ENCODE data around the gene CCDC150. TPM values are rescaled to one million over a fixed set of nuclear protein-coding genes. Genes with fewer than 3 reads are reported as not detected.
A peak's percentile ranks its signal among the peaks of the same experiment; 100 is the strongest.

CCDC150 gene
- total RNA-seq, 1 experiment from 2014 or later = 29.2 TPM

DNA sequence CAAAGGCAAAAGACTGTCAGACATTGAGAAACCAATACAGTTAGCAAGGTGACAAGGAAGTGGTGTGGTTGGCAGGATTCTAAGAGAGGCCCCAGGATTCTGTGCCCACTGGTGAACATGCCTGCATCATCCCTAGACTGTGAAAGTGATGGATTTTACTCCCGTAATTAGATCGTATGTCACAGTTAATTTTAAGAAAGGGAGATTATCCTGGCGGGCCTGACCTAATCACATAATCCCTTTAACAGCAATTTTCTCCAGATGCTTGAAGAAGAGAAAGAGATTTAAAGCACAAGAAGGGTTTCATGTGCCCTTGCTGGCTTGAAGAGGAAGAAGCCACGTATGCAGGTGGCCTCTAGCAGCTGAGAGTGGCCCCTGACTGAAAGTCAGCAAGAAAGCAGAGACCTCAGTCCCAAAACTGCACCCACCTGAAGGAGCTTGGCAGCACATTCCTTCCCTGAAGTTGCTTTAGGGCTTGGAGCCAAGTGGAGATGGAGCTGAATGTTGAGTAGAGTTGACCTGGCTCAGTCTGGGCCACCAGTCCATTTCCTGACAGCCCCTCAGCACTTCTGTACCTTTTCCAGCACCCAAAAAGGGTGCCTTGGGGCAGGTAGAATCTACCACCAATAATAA lies 110.9 kb downstream of the CCDC150 start:
- ChIA-PET CTCF (interaction anchor here (0.7 to 1.8 kb wide), 18 partner anchors 9 to 672 kb away, joined by 3 to 16 read pairs (median 5); no protein-coding TSS in a partner anchor), RAD21 (ENCODE audit: low non-redundant PET in 1 of 2, low total read pairs in 2 of 2, uncharacterized antibody in 2 of 2, unreplicated experiment in 2 of 2) (no interaction called here), POLR2A (no interaction called here)
- intact Hi-C loops (cut with micrococcal nuclease) = loop anchor here (5.0 to 10.0 kb wide), 3 partner anchors 316 to 1027 kb away; no protein-coding TSS in a partner anchor
- no peak overlapping the region for H2AFZ ChIP-seq (ENCODE audit: low read depth, low read length, poor library complexity, severe bottlenecking)
- no peak overlapping the region for H3K4me3 ChIP-seq (replicated peaks in 1 of 2; ENCODE audit: low read depth in 1 of 2, low read length in 2 of 2)
- no peak overlapping the region for H3K27ac ChIP-seq (ENCODE audit: low read depth, low read length)
- H3K9ac ChIP-seq (ENCODE audit: low read length) = no peak overlapping the region
- no peak overlapping the region for H3K4me2 ChIP-seq (ENCODE audit: low read length)
- no peaks in the 10 kb centered on the region for H3K9me3 ChIP-seq (ENCODE audit: control insufficient read depth in 1 of 2, insufficient read depth in 1 of 2, low read depth in 1 of 2, low read length in 2 of 2)
- ATAC-seq (0 out of 2 replicates have a peak, but pooled peaks have one; percentile 21), DNase-seq (ENCODE audit: low read depth, low spot score) (no peak)
- H4K20me1 ChIP-seq (ENCODE audit: insufficient read depth) = no peaks in the 10 kb centered on the region
- no peaks in the 10 kb centered on the region for H3K79me2 ChIP-seq (ENCODE audit: insufficient read depth, low read length)
- BruUV-seq (replicated peaks) = no TSS peak
- H3K27me3 ChIP-seq (ENCODE audit: insufficient read depth, low read length) = no peaks in the 10 kb centered on the region
- H3K36me3 ChIP-seq (ENCODE audit: control insufficient read depth in 1 of 2, insufficient read depth in 2 of 2, low read length in 2 of 2) = no peaks in the 10 kb centered on the region
- no peaks in the 10 kb centered on the region for H3K9me2 ChIP-seq (ENCODE audit: insufficient read depth)
- H3K4me1 ChIP-seq (ENCODE audit: control insufficient read depth in 1 of 2, insufficient read depth in 2 of 2, low read length in 2 of 2) = no peaks in the 10 kb centered on the region
- TF ChIP-seq JUND (IDR thresholded peaks at IDR 0.05) (no peak), RAD21 (IDR thresholded peaks at IDR 0.05; ENCODE audit: low read depth) (no peak), SIN3A (IDR thresholded peaks at IDR 0.05; ENCODE audit: low read depth) (no peak), EZH2phosphoT487 (IDR thresholded peaks at IDR 0.05; ENCODE audit: borderline replicate concordance) (no peak), SP1 (IDR thresholded peaks at IDR 0.05; ENCODE audit: low read depth) (no peak), CEBPB (IDR thresholded peaks at IDR 0.05; ENCODE audit: low read depth) (no peak), ELF1 (IDR thresholded peaks at IDR 0.05; ENCODE audit: borderline replicate concordance, low read depth) (no peak), POLR2A (IDR thresholded peaks at IDR 0.05; ENCODE audit: borderline replicate concordance, extremely low read depth, insufficient read depth, insufficient read length) (no peak), POLR2AphosphoS5 (IDR thresholded peaks at IDR 0.05; ENCODE audit: low read depth, low read length) (no peak), ZNF274 (IDR thresholded peaks at IDR 0.05; ENCODE audit: low read depth, low read length) (no peak), EGR1 (IDR thresholded peaks at IDR 0.05; ENCODE audit: low read depth) (no peak), SRF (IDR thresholded peaks at IDR 0.05; ENCODE audit: low read depth) (no peak), FOSL1 (IDR thresholded peaks at IDR 0.05; ENCODE audit: low read depth) (no peak), YY1 (IDR thresholded peaks at IDR 0.05; ENCODE audit: extremely low read depth, insufficient replicate concordance, low read depth, low read length) (no peak), TCF7L2 (IDR thresholded peaks at IDR 0.05; ENCODE audit: borderline replicate concordance, extremely low read depth, insufficient read depth, insufficient read length) (no peak)
- TF ChIP-seq, protein P1, sequence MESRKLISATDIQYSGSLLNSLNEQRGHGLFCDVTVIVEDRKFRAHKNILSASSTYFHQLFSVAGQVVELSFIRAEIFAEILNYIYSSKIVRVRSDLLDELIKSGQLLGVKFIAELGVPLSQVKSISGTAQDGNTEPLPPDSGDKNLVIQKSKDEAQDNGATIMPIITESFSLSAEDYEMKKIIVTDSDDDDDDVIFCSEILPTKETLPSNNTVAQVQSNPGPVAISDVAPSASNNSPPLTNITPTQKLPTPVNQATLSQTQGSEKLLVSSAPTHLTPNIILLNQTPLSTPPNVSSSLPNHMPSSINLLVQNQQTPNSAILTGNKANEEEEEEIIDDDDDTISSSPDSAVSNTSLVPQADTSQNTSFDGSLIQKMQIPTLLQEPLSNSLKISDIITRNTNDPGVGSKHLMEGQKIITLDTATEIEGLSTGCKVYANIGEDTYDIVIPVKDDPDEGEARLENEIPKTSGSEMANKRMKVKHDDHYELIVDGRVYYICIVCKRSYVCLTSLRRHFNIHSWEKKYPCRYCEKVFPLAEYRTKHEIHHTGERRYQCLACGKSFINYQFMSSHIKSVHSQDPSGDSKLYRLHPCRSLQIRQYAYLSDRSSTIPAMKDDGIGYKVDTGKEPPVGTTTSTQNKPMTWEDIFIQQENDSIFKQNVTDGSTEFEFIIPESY (IDR thresholded peaks at IDR 0.05; ENCODE audit: extremely low read depth, insufficient replicate concordance, low read length) = no peak
- TF ChIP-seq, protein P2, sequence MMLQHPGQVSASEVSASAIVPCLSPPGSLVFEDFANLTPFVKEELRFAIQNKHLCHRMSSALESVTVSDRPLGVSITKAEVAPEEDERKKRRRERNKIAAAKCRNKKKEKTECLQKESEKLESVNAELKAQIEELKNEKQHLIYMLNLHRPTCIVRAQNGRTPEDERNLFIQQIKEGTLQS (IDR thresholded peaks at IDR 0.05) = no peak
- TF ChIP-seq, protein P3, sequence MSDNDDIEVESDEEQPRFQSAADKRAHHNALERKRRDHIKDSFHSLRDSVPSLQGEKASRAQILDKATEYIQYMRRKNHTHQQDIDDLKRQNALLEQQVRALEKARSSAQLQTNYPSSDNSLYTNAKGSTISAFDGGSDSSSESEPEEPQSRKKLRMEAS (IDR thresholded peaks at IDR 0.05) = no peak
